DLD1 (cell line): ENCODE results near the gene TRIM29.

ENCODE experiments used
- in situ Hi-C: cut with HindIII; loops from 2 replicates; pipeline ENCODE4 v1.10.0; 2017; ENCODE audit warnings: low sequenced_read_pairs

TRIM29 gene

GRCh38 chr11:120125509-120125908 lies 12.4 kb downstream of the TRIM29 start:
- in situ Hi-C loops = no loop called here

GRCh38 chr11:120125024-120125423 lies 12.9 kb downstream of the TRIM29 start:
- in situ Hi-C loops = no loop called here

- in situ Hi-C loops = no loop called here
Observed at GRCh38 chr11:120124355-120124754, 13.6 kb downstream of the TRIM29 start.

GRCh38 chr11:120123946-120124345 lies 14.0 kb downstream of the TRIM29 start:
- in situ Hi-C loops = no loop called here

- in situ Hi-C loops = no loop called here
Observed at GRCh38 chr11:120122924-120123683, 14.8 kb downstream of the TRIM29 start.

GRCh38 chr11:120121914-120122473 lies 15.9 kb downstream of the TRIM29 start:
- in situ Hi-C loops = no loop called here

GRCh38 chr11:120121336-120121735 lies 16.6 kb downstream of the TRIM29 start:
- in situ Hi-C loops = no loop called here

- in situ Hi-C loops = no loop called here
Observed at GRCh38 chr11:120120805-120121335, 17.0 kb downstream of the TRIM29 start.

- in situ Hi-C loops = no loop called here
Observed at GRCh38 chr11:120119121-120119520, 18.8 kb downstream of the TRIM29 start.

GRCh38 chr11:120117991-120118390 lies 19.9 kb downstream of the TRIM29 start:
- in situ Hi-C loops = no loop called here

- in situ Hi-C loops = no loop called here
Observed at GRCh38 chr11:120116966-120117365, 20.9 kb downstream of the TRIM29 start.

- in situ Hi-C loops = no loop called here
Observed at GRCh38 chr11:120115272-120116000, 22.5 kb downstream of the TRIM29 start.

- in situ Hi-C loops = no loop called here
Observed at GRCh38 chr11:120112174-120112796, 25.6 kb downstream of the TRIM29 start.

GRCh38 chr11:120109531-120109930 lies 28.4 kb downstream of the TRIM29 start:
- in situ Hi-C loops = no loop called here

- in situ Hi-C loops = no loop called here
Observed at GRCh38 chr11:120108785-120109168, 29.1 kb downstream of the TRIM29 start.

- in situ Hi-C loops = no loop called here
Observed at GRCh38 chr11:120108154-120108784, 29.6 kb downstream of the TRIM29 start.

GRCh38 chr11:120107692-120108091 lies 30.2 kb downstream of the TRIM29 start:
- in situ Hi-C loops = no loop called here

GRCh38 chr11:120106354-120107150 lies 31.4 kb downstream of the TRIM29 start:
- in situ Hi-C loops = no loop called here

GRCh38 chr11:120105576-120105975 lies 32.3 kb downstream of the TRIM29 start:
- in situ Hi-C loops = no loop called here

GRCh38 chr11:120104041-120104565 lies 33.8 kb downstream of the TRIM29 start:
- in situ Hi-C loops = no loop called here
